Stimulated activated CD8-positive, alpha-beta memory T cell treated with anti-CD3 and anti-CD28 coated beads, Interleukin-15, amount 100 ng/mL, for 48 hours (primary cell): ENCODE measurements around the gene DNAJC15.

Source experiments
- DNase-seq, 2 donors: peaks; one replicate each; pipeline ENCODE4 v3.0.0-alpha.2; 2020; ENCODE audit warnings: low read depth in 2 of 2

DNAJC15 gene

GRCh38 chr13:43085545-43085944 is 62.2 kb downstream of the DNAJC15 start:
- DNase-seq, result no peak

- no peak for DNase-seq
These were observed 62.8 kb downstream of the DNAJC15 start for GRCh38 chr13:43086181-43086580.

GRCh38 chr13:43088093-43088511 is 64.7 kb downstream of the DNAJC15 start:
- DNase-seq, result no peak

GRCh38 chr13:43089912-43090498 is 66.6 kb downstream of the DNAJC15 start:
- DNase-seq, result no peak

GRCh38 chr13:43094901-43095300 is 71.5 kb downstream of the DNAJC15 start:
- DNase-seq, result no peak

GRCh38 chr13:43095771-43096719 is 72.7 kb downstream of the DNAJC15 start:
- DNase-seq, result no peak

- no peak for DNase-seq
These were observed 77.3 kb downstream of the DNAJC15 start for GRCh38 chr13:43100667-43101066.

- no peak for DNase-seq
These were observed 78.9 kb downstream of the DNAJC15 start for GRCh38 chr13:43102304-43102703.

GRCh38 chr13:43107780-43108179 is 84.4 kb downstream of the DNAJC15 start:
- no peak for DNase-seq

GRCh38 chr13:43110036-43110435 is 86.7 kb downstream of the DNAJC15 start:
- no peak for DNase-seq

- no peak for DNase-seq
These were observed 87.3 kb downstream of the DNAJC15 start for GRCh38 chr13:43110658-43111057.

GRCh38 chr13:43111559-43112400 is 88.4 kb downstream of the DNAJC15 start:
- DNase-seq, result no peak

- DNase-seq, result no peak
These were observed 90.2 kb downstream of the DNAJC15 start for GRCh38 chr13:43113603-43114002.

GRCh38 chr13:43114504-43114903 is 91.1 kb downstream of the DNAJC15 start:
- DNase-seq, result no peak

- no peak for DNase-seq
These were observed 91.8 kb downstream of the DNAJC15 start for GRCh38 chr13:43115141-43115540.

GRCh38 chr13:43116242-43116641 is 92.9 kb downstream of the DNAJC15 start:
- no peak for DNase-seq

- no peak for DNase-seq
These were observed 95.1 kb downstream of the DNAJC15 start for GRCh38 chr13:43118521-43118920.

GRCh38 chr13:43119206-43119605 is 95.8 kb downstream of the DNAJC15 start:
- no peak for DNase-seq

- DNase-seq, result no peak
These were observed 99.4 kb downstream of the DNAJC15 start for GRCh38 chr13:43122791-43123190.

- DNase-seq, result no peak
These were observed 100.5 kb downstream of the DNAJC15 start for GRCh38 chr13:43123856-43124255.

GRCh38 chr13:43124490-43124889 is 101.1 kb downstream of the DNAJC15 start:
- no peak for DNase-seq

GRCh38 chr13:43126420-43126819 is 103.0 kb downstream of the DNAJC15 start:
- no peak for DNase-seq
